Kidney epithelial cell (primary cell): Measurements from ENCODE around the gene TMEM260. TPM values are rescaled to one million over a fixed set of nuclear protein-coding genes. Genes with fewer than 3 reads are reported as not detected.
A peak's percentile ranks its signal among the peaks of the same experiment; 100 is the strongest.

Experiments
- DNase-seq: peaks from one replicate; pipeline ENCODE4 v3.0.0-alpha.2; 2010; ENCODE audit warnings: low read depth
- H3K27me3 ChIP-seq: 2 replicates; pipeline ENCODE4 v1.6.0; 2011; ENCODE audit warnings: low read length; ENCODE audit not compliant: control insufficient read depth, insufficient read depth
- H3K36me3 ChIP-seq: 2 replicates; pipeline ENCODE4 v1.5.1; 2011; ENCODE audit warnings: low read length; ENCODE audit not compliant: control insufficient read depth, insufficient read depth
- H3K4me3 ChIP-seq: 2 replicates; pipeline ENCODE4 v1.5.1; 2011; ENCODE audit warnings: low read depth, mild to moderate bottlenecking, control low read depth, low read length
- CTCF ChIP-seq: IDR thresholded peaks from 2 replicates; pipeline ENCODE4 v1.5.1; 2011; ENCODE audit warnings: mild to moderate bottlenecking, moderate library complexity, low read length, control low read depth, inconsistent platforms; ENCODE audit not compliant: insufficient read depth, poor library complexity, severe bottlenecking
- total RNA-seq: library from RNA; depleted of rRNA; stranded (reverse); fragments of >200 nt; gene quantifications from 2 replicates; pipeline ENCODE4 v1.2.3, GENCODE V29; 2015

The TMEM260 gene
- 14.8 and 16.5 TPM in 2 replicates for total RNA-seq

- H3K4me3 ChIP-seq, result peak within 1 kb of the TSS; percentile 67
- peak; percentile 89 for TF ChIP-seq CTCF
- peaks cover under 1% of the 10 kb centered on the region for H3K27me3 ChIP-seq
- no peaks in the 10 kb centered on the region for H3K36me3 ChIP-seq
- DNase-seq, result peak; percentile 21
Measured at GRCh38 chr14:56579345-56580220, at the start of gene TMEM260. TMEM260 (plus strand) TSS chr14:56579798; CDS start chr14:56579915, 117 bp downstream.

- no peak for DNase-seq
- H3K27me3 ChIP-seq, result peaks cover 3% of the 10 kb centered on the region
- no peaks in the 10 kb centered on the region for H3K36me3 ChIP-seq
- no peak for TF ChIP-seq CTCF
- no peak overlapping the region for H3K4me3 ChIP-seq
Measured at GRCh38 chr14:56532546-56532945, 47.1 kb upstream of the TMEM260 start.

DNA sequence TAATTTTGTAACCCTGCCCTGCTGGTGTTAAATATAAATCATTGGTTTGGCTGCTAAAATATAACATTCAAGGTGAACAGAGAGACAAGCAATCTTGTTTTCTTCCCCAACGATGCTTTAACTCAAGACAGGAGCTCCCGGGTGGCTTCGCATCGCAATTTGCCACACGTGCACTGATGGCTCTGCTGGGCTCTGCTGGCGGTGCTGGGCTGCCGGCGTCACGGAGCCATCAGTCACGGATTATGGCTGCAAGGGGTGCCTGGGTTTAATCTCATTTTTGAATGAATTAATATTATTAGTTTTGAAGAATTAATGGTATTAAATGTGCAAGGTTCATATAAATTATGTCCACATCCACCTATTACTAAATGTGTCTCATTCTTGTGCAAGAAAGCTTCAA is 44.9 kb upstream of the TMEM260 start:
- H3K36me3 ChIP-seq, result no peaks in the 10 kb centered on the region
- no peak overlapping the region for H3K4me3 ChIP-seq
- TF ChIP-seq CTCF, result no peak
- H3K27me3 ChIP-seq, result no peaks in the 10 kb centered on the region
- no peak for DNase-seq

- DNase-seq, result no peak
- Histone ChIP-seq H3K27me3 (no peaks in the 10 kb centered on the region), H3K4me3 (no peak overlapping the region), H3K36me3 (no peaks in the 10 kb centered on the region)
- TF ChIP-seq CTCF, result no peak
Measured at GRCh38 chr14:56539862-56540261, 39.7 kb upstream of the TMEM260 start.

- no peak for DNase-seq
- Histone ChIP-seq H3K36me3 (no peaks in the 10 kb centered on the region), H3K27me3 (no peaks in the 10 kb centered on the region), H3K4me3 (no peak overlapping the region)
- no peak for TF ChIP-seq CTCF
Measured at GRCh38 chr14:56543436-56543835, 36.2 kb upstream of the TMEM260 start.
